Peyer's patch (tissue), 4 donors: ENCODE data around the gene SPTB.

Source experiments
- CTCF ChIP-seq, 6 experiments: fragments of 450-650 bp in 4 of 6; fragments of 200-600 bp in 2 of 6; sonication (generic) in 1 of 6; IDR thresholded peaks; one replicate each; pipeline ENCODE4 v1.5.1; 2017 to 2019; ENCODE audit warnings: antibody characterized with exemption in 6 of 6, mild to moderate bottlenecking in 3 of 6, moderate library complexity in 1 of 6
- POLR2A ChIP-seq, 2 donors: fragments of 450-650 bp; IDR thresholded peaks; one replicate each; pipeline ENCODE4 v1.5.1; 2017; ENCODE audit warnings: antibody characterized with exemption in 2 of 2, mild to moderate bottlenecking in 2 of 2, moderate library complexity in 2 of 2

- TF ChIP-seq CTCF (IDR thresholded peaks at IDR 0.05) (no peak), POLR2A (IDR thresholded peaks at IDR 0.05) (no peak)
These were observed 107.2 kb downstream of the SPTB start for GRCh38 chr14:64772397-64772950.
